Inferior parietal cortex (tissue), 1 donor: ENCODE measurements around the gene FOXM1.

Experiments used
- DNase-seq: peaks from one replicate; pipeline ENCODE4 v3.0.0-alpha.2; 2016; ENCODE audit errors: extremely low spot score

FOXM1 gene

DNA sequence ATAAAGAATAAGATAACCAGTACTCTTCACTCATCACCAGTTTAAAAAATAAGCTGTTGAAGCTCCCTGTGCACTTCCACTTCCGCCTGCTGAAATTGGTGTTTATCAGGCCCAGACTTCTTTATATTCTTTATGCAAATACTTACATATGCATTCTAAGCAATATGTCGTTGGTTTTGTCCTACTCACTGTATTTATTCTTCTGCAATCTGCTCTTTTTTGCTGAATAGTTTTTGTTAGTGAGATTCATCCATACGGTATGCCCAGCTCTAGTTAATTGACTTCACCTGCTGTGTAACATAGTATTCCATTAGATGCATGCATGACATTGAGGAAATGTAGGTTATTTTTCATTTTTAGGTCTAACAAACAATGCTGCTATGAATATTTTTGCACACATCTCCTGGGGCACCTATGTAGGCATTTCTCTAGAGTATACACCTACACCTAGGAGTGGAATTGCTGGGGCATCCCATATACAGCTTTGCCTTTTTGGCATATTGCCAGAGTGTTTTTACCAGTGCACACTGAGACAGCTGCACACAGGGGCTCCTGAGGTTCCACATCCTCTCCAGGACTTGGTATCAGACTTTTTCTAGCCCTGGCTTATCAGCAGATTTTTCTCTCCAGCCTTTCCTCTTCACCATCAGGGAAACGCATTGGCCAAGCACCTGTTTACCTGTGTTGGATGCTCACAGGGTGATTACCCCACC lies 41.1 kb downstream of the FOXM1 start:
- no peak for DNase-seq

DNA sequence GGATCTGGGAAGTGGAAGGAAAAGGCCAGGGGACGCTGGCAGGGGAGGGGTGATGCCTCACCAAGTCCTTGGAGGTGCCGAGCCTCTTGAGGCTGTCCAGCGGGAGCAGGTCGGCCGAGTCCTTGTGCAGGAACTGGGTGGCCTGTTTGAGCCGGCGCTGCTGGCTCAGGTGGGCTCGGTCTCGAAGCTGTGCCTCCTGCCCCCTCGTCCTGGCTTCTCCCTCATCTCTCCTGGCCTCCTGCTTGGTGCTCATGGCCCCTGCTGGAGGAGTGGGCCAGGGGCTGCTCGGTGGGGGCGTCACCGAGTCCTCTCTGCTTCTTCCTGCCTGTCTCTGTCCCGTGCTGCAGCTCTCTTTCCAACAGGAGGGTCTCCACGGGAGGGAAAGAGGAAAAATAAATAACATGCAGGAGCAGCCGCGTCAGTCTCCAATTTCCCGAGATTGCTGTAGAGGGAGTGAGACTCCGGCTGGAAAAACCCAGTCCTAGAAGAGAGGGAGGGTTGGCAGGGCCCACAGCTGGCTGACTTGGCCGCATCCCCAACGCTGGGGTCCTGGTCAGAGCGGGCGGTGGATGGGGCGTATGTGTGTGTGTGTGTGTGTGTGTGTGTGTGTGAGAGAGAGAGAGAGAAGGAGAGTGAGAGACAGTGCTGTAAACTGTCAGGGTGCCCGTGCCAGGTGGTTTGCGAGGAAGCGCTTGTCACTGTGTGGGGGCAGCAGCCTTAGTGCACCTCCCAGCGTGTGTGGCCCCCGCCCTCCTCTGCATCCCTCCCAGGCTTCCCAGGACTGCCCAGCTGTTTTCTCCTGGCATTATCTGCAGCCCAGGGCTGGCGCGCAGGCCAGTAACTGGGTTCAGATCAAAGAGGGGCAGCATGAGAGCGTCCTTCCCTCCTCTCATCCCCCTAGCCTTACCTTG lies 42.1 kb downstream of the FOXM1 start, which contains the start of gene NRIP2:
NRIP2 (minus strand) TSS at position 455 of the 911 bp plus-strand sequence; CDS start at position 403, 52 bp downstream.
- DNase-seq: peak; percentile 64

- no peak for DNase-seq
Observed at GRCh38 chr12:2833810-2834209, 43.2 kb downstream of the FOXM1 start.

GRCh38 chr12:2833327-2833726 lies 43.6 kb downstream of the FOXM1 start:
- no peak for DNase-seq

- DNase-seq: no peak
Observed at GRCh38 chr12:2832550-2833127, 44.3 kb downstream of the FOXM1 start.

DNA sequence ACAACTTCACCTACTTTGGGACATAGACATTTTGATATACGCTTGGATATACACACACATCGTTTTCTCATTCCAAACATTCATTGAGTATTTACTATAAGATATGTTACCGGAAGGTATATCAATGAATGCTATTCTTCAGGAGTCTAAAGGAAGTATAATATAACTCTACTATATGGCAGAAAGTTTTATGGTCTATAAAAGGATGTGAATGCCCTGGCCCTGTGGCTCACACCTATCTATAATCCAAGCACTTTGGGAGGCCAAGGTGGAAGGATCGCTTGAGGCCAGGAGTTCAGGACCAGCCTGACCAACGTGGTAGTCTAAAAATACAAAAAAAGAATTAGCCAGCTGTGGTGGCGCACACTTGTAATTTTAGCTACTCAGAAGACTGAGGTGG lies 47.7 kb downstream of the FOXM1 start:
- DNase-seq: no peak

- DNase-seq: no peak
Observed at GRCh38 chr12:2826721-2827515, 50.1 kb downstream of the FOXM1 start.

DNA sequence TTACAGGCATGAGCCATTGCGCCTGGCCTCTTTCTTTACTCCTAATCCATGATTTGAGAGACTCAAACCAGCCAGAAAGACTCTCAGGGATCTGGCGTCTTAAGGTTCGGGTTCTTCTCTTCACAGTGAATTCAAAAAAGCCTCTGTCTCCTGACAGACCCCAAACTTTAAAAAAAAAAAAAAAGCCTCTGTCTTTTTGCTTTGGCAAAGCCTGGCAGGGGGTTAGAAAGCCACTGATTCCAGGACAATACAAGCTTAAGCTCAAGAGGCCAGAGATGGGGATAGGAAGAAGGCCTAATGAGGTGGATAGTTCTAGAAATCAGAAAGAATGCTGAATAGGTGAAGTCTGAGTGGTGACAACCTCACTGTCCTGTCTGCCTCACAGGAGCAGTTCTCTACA lies 50.9 kb downstream of the FOXM1 start:
- DNase-seq: no peak

DNA sequence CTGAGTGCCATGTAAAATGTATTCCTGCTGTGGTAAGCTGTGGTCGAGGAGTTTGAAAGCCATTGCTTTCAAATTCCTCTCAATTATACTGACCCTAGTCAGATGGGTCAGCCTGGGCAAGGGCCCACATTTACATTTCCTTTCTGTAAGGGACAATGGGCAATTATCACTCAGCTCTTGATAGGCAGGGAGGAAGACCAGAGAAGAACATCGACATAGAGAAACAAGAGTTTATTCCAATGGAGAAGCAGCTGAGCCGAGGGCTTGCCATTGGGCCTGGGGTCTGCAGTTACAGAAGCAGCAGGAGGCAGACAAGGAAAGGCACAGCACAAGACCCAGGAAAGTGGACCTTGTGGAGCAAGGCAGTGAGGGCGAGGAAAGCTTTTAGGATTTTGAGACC lies 51.8 kb downstream of the FOXM1 start:
- DNase-seq: peak; percentile 30

DNA sequence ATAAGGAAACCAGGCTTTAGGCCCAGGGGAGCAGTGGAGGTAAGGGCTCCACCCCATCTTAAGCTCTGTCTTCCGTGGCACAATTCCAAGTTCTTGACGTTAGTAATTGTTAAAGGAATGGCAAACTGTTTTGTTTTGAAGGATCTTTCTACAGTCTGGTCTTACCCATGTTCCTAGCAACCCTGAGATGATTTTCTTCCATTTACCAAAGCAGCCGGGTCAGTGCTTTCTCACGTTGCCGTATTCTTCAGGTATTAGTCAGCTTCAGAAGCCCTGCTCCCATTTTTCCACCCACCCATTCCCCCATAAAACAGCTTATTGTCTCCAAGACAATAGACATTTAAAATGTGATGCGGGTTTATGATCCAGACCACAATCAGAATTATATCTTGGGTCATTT lies 52.4 kb downstream of the FOXM1 start:
- no peak for DNase-seq

DNA sequence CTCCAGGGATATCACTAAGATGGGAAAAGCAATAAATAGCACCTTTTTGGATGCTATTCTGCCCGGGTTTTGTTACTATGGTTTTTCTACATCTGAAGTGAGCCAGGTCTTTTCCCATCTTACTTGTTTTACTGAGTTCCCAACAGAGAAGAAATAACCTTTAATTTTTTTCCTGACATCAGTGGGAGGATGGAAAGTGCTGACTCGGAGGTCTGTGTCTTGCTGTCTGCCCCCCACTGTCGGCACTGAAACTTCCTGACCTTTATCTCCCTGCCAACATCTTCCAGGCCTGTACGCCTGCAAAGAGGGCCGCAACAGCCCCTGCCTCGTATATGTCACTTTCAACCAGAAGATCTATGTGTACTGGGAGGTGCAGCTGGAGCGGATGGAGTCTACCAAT lies 53.5 kb downstream of the FOXM1 start:
- DNase-seq: no peak

DNA sequence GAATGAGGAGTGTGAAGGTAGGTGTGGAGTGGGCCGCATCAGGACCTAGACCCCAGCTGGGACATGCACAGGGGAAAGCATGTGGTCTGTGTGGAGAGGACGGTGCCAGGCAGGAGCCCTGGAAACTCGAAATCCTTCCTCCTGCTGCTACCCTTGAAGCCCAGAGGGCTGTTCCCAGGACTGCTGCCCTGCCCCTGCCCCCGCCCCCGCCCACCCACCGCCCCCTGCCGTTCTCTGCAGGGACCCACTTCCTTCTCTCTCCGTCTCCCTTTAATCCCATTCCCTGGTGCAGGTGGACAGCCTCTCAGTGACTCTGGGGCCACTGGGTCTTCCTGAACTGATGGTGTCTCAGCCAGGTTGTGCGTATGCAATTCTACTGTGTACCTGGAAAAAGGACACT lies 56.5 kb downstream of the FOXM1 start:
- no peak for DNase-seq

- DNase-seq: no peak
Observed at GRCh38 chr12:2819810-2820209, 57.2 kb downstream of the FOXM1 start.

DNA sequence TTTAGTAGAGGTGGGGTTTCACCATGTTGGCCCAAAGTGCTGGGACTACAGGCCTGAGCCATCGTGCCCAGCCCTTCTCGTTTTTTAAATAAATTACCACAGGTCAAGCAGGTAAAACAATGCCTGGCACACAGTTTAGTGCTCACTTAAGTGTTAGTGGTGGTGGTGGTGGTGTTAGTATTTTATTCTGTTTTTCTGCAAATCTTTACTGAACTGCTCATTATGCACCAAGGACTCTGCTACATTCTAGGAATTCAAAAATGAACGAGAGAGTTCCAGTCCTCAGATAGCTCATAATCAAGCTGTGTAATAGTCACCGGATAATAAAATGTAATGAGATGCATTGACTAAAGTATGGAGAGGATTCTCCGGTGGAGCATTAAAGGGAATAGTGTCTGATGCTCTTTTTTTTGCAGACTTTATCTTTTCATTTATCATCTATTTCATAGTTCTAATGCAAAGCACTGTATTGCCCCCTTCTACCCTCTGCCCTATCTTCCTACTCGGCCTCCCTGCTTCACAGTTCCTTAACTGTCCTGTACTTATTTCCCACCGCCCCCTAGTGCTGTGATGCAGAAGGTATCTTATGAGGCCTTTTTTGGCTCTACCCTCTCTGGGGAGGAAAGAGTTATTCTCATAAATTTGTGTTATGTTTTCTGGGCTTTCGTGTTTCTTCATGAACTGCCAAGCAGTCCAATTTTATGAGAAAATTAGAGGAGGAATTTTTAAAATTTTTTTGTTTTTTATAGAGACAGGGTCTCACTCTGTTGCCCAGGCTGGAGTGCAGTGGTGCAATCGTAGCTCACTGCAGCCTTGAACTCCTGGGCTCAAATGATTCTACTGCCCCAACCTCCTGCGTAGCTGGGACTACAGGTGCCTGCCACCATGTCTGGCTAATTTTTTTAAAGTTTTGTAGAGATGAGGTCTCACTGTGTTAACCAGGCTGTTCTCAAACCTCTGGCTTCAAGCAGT lies 63.5 kb downstream of the FOXM1 start:
- DNase-seq: peak; percentile 57

GRCh38 chr12:2812290-2813213 lies 64.4 kb downstream of the FOXM1 start, which contains the start of gene ITFG2:
Gene ITFG2, plus strand, starts transcription at chr12:2812668. Its CDS starts 93 bp downstream, at chr12:2812761.
- DNase-seq: peak; percentile 99

DNA sequence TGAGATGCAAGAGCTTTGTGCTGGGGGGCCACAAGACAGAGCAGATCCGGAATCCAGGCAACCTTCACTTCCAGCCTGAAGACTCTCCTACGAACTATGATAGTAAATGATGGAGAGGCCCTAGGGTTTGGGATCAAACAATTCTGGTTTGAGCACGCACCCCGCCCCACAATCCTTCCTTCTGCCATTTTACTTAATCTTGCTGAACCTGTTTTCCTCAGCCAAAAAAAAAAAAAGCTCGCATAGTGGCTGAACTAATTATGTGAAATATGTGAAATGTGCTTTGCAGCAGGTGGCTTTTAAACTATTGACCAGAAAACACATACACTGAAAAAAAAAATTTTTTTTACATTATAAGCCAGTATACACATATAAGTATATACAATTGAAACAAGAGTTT lies 65.2 kb downstream of the FOXM1 start:
- DNase-seq: no peak
